ENCODE results near the gene FSIP1.

Gene FSIP1

GRCh38 chr15:39593656-39594445, 188.8 kb downstream of the FSIP1 start:
- no peak for DNase-seq (ENCODE audit: low read depth)

DNA sequence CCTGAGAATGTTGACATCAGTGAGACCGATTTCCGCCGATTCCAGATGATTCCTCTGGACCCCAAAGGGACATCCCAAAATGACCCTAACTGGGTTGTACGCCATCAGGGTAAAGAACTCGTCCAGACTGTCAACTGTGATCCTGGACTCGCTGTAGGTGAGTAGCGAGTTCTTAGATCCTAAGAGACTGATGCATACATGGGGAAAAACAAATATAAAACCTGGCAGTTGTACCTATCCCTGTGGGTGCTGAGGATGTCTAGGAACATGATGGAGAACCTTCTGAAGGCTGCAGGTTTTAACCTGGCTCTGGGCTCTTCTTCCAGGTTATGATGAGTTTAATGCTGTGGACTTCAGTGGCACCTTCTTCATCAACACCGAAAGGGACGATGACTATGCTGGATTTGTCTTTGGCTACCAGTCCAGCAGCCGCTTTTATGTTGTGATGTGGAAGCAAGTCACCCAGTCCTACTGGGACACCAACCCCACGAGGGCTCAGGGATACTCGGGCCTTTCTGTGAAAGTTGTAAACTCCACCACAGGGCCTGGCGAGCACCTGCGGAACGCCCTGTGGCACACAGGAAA, 189.5 kb downstream of the FSIP1 start:
- no peak for DNase-seq (ENCODE audit: low read depth)

GRCh38 chr15:39592500-39592899, 190.1 kb downstream of the FSIP1 start:
- no peak for DNase-seq (ENCODE audit: low read depth)

- DNase-seq (ENCODE audit: low read depth), result no peak
Measured at GRCh38 chr15:39591896-39592315, 190.7 kb downstream of the FSIP1 start.

GRCh38 chr15:39591141-39591895, 191.3 kb downstream of the FSIP1 start:
- no peak for DNase-seq (ENCODE audit: low read depth)

DNA sequence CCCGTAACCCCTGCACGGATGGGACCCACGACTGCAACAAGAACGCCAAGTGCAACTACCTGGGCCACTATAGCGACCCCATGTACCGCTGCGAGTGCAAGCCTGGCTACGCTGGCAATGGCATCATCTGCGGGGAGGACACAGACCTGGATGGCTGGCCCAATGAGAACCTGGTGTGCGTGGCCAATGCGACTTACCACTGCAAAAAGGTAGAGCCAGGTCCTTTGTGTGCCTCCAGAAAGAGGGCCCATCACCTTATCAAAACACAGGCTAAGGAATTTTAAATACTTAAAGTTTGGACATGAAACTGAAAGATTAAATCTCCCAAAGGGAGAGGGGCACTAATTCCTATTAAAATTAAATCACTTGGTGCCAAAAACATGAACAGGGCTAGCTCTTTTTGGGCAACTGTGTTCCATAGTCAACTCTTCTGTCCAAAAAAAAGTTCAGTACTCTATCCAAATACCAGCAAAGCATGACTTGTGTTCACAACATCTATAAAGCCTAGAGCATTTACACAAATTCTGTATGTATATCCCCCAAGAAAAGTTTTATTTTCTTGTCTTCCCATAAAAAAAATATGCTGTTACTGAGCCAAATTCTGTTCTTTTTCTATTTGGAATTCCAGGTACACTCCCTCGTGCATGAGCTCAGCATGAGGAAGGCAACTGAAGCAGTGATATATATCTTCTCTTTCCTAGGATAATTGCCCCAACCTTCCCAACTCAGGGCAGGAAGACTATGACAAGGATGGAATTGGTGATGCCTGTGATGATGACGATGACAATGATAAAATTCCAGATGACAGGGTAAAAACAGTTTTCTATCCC, 192.6 kb downstream of the FSIP1 start:
- no peak for DNase-seq (ENCODE audit: low read depth)

GRCh38 chr15:39589193-39589814, 193.3 kb downstream of the FSIP1 start:
- no peak for DNase-seq (ENCODE audit: low read depth)

DNA sequence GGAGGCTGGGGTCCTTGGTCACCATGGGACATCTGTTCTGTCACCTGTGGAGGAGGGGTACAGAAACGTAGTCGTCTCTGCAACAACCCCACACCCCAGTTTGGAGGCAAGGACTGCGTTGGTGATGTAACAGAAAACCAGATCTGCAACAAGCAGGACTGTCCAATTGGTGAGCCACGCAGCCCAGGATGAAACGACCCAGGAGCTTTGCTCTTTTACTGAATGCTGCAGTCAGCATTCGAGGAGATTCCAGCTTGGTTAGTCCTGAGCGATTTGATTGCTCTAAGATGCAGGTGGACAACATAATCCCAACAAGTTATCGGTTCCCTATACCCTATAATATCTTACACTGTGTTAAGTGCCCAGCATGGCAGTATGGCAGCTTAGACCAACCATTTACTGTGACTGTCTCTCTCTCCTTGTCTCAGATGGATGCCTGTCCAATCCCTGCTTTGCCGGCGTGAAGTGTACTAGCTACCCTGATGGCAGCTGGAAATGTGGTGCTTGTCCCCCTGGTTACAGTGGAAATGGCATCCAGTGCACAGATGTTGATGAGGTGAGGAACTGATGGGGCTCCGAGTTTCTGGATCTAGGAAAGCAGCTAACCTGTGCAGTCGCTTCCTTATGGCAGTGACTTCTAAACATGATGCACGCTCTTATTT, 194.0 kb downstream of the FSIP1 start:
- DNase-seq (ENCODE audit: low read depth), result no peak

DNA sequence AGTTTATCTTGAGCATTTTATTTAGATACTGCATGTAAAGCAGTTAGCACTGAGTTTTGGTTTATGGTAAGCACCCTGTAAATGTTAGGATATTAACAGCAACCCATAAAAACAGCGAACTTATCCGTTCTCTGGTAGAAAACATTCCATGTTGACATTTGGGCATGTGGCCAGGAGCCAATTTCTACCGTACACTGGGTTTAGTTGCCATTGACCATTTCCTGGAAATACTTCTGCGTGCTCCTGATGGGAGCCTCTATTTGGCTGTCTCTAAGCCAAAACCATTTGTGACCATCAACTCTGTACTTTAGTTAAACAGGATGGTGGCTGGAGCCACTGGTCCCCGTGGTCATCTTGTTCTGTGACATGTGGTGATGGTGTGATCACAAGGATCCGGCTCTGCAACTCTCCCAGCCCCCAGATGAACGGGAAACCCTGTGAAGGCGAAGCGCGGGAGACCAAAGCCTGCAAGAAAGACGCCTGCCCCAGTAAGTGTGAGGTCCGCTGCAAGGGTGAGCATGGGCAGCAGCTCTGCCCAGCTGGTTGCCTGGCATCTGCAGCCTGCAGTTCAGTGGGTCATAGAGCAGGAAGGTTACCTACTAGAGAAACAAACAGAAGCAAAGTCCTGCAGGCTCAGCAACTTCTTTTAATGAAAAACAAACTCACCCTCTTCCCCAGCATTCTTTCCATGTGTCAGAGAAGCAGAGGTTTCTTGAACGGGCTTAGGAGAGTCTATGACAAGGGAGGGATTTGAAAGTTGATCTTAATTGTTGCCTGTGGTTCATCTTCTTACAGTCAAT, 194.7 kb downstream of the FSIP1 start:
- no peak for DNase-seq (ENCODE audit: low read depth)

- no peak for DNase-seq (ENCODE audit: low read depth)
Measured at GRCh38 chr15:39587096-39587721, 195.4 kb downstream of the FSIP1 start.

DNA sequence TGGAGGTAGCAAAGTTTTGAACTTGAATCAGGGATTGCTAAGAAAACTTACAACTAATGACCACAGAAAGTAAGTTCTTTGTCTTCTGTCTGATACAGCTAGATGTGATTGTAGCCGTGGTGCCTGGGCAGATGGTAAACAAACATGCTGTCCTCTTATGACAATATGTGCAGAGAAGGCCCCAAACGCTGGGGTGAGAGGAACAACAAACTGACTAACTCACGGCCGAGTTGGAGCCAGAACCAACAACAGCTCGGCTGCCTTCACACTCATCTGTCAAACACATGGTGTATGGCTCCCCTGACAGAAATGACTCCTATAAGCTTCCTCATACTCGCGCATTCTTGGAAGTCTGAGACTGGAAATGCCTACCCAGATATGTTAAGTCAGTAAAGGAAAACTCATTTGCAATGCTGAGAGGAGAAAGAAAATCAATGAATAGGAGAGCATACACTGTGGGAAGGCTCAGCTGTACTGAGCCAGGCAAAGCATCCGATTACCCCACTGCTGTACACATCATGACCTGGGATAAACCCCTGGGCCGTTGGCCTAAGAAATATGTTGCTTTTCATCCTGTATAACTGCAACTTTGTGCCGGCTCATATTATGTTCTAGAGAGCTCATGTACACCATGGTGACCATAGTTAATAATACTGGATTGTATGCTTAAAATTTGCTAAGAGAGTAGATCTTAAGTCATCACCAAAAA, 196.1 kb downstream of the FSIP1 start:
- DNase-seq (ENCODE audit: low read depth), result no peak

GRCh38 chr15:39585871-39586301, 196.8 kb downstream of the FSIP1 start:
- no peak for DNase-seq (ENCODE audit: low read depth)

GRCh38 chr15:39585389-39585841, 197.2 kb downstream of the FSIP1 start:
- DNase-seq (ENCODE audit: low read depth), result no peak

GRCh38 chr15:39584662-39585388, 197.8 kb downstream of the FSIP1 start:
- no peak for DNase-seq (ENCODE audit: low read depth)

DNA sequence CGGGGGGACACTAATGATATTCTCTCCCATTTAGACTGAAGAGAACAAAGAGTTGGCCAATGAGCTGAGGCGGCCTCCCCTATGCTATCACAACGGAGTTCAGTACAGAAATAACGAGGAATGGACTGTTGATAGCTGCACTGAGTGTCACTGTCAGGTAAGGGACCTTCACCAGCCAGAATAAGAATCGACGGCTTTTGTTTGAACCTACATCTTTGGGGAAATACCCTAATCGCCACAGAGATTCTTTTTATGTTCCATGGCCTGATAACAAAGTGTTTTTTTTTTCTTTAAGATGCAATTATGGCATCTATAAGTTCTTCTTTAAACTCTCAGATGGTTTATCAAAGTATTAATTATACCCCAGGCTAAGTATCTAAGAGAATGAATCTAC, 198.4 kb downstream of the FSIP1 start:
- no peak for DNase-seq (ENCODE audit: low read depth)

GRCh38 chr15:39583596-39584265, 198.9 kb downstream of the FSIP1 start:
- no peak for DNase-seq (ENCODE audit: low read depth)

DNA sequence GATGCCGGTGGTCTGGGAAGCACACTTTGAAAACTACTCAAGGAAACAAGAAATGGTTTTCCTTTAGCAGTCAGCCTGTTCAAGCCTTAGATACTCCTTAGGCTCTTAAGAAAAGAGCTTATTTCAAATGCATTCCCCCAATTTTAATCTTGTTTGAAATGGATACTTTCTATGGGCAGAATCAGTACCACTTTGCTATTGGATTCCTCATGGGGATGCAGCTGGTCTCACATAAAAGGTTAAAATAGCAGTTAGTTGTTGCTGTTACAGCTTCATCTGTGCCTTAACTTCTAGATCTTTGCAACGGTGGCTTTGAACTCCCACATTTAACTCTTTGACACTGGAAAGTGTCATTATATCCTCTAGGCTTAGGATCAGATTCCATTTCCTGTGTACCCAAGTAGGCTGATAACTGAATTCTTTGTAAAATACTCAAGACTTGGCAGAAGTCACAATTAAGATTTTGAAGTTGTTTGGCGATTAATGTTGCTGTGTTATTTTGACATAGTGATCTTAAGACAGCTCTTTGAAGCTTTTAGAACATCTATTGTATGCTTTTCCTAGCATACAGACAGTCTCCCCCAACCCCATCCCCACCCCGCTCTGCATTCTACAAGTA, 199.6 kb downstream of the FSIP1 start:
- no peak for DNase-seq (ENCODE audit: low read depth)
